ENCODE results near the gene DLEC1. TPM values are rescaled to one million over a fixed set of nuclear protein-coding genes. Genes with fewer than 3 reads are reported as not detected.

The DLEC1 gene
- total and polyA plus RNA-seq, 2 experiments from 2014 or later, result 0.31 to 0.66 TPM

GRCh38 chr3:38038447-38038911, 529 bp upstream of the DLEC1 start:
- Histone ChIP-seq H3K4me3 (peak overlapping the region; percentile 58), H3F3A (replicated peaks; ENCODE audit: low read depth) (no peaks in the 10 kb centered on the region; the same call in 1 of the 2 replicates), H2AFZ (peak overlapping the region; percentile 80), H4K20me1 (replicated peaks; ENCODE audit: insufficient read depth) (no peaks in the 10 kb centered on the region), H3K36me3 (ENCODE audit: insufficient read depth) (no peaks in the 10 kb centered on the region), H3K27me3 (ENCODE audit: insufficient read depth) (peaks cover 32% of the 10 kb centered on the region), H3K9me2 (ENCODE audit: insufficient read depth) (no peaks in the 10 kb centered on the region), H3K79me2 (replicated peaks; ENCODE audit: insufficient read depth) (no peaks in the 10 kb centered on the region), H3K4me1 (ENCODE audit: insufficient read depth) (no peaks in the 10 kb centered on the region; the same call in 1 of the 2 replicates), H3K27ac (ENCODE audit: low read depth) (no peak overlapping the region), H3K4me2 (peak overlapping the region; percentile 83)
- TF ChIP-seq, protein P1, sequence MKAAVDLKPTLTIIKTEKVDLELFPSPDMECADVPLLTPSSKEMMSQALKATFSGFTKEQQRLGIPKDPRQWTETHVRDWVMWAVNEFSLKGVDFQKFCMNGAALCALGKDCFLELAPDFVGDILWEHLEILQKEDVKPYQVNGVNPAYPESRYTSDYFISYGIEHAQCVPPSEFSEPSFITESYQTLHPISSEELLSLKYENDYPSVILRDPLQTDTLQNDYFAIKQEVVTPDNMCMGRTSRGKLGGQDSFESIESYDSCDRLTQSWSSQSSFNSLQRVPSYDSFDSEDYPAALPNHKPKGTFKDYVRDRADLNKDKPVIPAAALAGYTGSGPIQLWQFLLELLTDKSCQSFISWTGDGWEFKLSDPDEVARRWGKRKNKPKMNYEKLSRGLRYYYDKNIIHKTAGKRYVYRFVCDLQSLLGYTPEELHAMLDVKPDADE (IDR thresholded peaks at IDR 0.05), result no peak
- TF ChIP-seq REST (IDR thresholded peaks at IDR 0.05; ENCODE audit: unreplicated experiment) (no peak), EZH2 (IDR thresholded peaks at IDR 0.05; ENCODE audit: low read depth, unreplicated experiment) (no peak), EZH2phosphoT487 (IDR thresholded peaks at IDR 0.05; ENCODE audit: unreplicated experiment) (no peak), ZNF114 (CRISPR knock-in tag; IDR thresholded peaks at IDR 0.05) (no peak), POLR2AphosphoS5 (IDR thresholded peaks at IDR 0.05; ENCODE audit: low read depth) (no peak), ZNF331 (CRISPR knock-in tag; IDR thresholded peaks at IDR 0.05; ENCODE audit: low read depth) (no peak), JUNB (IDR thresholded peaks at IDR 0.05; ENCODE audit: unreplicated experiment) (no peak), NANOG (IDR thresholded peaks at IDR 0.05; ENCODE audit: borderline replicate concordance) (no peak), STAT1 (IDR thresholded peaks at IDR 0.05; ENCODE audit: unreplicated experiment) (no peak), CREB1 (CRISPR knock-in tag; IDR thresholded peaks at IDR 0.05; ENCODE audit: low read depth) (no peak)
- TF ChIP-seq, protein P2, sequence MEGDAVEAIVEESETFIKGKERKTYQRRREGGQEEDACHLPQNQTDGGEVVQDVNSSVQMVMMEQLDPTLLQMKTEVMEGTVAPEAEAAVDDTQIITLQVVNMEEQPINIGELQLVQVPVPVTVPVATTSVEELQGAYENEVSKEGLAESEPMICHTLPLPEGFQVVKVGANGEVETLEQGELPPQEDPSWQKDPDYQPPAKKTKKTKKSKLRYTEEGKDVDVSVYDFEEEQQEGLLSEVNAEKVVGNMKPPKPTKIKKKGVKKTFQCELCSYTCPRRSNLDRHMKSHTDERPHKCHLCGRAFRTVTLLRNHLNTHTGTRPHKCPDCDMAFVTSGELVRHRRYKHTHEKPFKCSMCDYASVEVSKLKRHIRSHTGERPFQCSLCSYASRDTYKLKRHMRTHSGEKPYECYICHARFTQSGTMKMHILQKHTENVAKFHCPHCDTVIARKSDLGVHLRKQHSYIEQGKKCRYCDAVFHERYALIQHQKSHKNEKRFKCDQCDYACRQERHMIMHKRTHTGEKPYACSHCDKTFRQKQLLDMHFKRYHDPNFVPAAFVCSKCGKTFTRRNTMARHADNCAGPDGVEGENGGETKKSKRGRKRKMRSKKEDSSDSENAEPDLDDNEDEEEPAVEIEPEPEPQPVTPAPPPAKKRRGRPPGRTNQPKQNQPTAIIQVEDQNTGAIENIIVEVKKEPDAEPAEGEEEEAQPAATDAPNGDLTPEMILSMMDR (conservative IDR thresholded peaks at IDR 0.05; ENCODE audit: low read depth in 2 of 2), result no peak
- TF ChIP-seq, protein P3, sequence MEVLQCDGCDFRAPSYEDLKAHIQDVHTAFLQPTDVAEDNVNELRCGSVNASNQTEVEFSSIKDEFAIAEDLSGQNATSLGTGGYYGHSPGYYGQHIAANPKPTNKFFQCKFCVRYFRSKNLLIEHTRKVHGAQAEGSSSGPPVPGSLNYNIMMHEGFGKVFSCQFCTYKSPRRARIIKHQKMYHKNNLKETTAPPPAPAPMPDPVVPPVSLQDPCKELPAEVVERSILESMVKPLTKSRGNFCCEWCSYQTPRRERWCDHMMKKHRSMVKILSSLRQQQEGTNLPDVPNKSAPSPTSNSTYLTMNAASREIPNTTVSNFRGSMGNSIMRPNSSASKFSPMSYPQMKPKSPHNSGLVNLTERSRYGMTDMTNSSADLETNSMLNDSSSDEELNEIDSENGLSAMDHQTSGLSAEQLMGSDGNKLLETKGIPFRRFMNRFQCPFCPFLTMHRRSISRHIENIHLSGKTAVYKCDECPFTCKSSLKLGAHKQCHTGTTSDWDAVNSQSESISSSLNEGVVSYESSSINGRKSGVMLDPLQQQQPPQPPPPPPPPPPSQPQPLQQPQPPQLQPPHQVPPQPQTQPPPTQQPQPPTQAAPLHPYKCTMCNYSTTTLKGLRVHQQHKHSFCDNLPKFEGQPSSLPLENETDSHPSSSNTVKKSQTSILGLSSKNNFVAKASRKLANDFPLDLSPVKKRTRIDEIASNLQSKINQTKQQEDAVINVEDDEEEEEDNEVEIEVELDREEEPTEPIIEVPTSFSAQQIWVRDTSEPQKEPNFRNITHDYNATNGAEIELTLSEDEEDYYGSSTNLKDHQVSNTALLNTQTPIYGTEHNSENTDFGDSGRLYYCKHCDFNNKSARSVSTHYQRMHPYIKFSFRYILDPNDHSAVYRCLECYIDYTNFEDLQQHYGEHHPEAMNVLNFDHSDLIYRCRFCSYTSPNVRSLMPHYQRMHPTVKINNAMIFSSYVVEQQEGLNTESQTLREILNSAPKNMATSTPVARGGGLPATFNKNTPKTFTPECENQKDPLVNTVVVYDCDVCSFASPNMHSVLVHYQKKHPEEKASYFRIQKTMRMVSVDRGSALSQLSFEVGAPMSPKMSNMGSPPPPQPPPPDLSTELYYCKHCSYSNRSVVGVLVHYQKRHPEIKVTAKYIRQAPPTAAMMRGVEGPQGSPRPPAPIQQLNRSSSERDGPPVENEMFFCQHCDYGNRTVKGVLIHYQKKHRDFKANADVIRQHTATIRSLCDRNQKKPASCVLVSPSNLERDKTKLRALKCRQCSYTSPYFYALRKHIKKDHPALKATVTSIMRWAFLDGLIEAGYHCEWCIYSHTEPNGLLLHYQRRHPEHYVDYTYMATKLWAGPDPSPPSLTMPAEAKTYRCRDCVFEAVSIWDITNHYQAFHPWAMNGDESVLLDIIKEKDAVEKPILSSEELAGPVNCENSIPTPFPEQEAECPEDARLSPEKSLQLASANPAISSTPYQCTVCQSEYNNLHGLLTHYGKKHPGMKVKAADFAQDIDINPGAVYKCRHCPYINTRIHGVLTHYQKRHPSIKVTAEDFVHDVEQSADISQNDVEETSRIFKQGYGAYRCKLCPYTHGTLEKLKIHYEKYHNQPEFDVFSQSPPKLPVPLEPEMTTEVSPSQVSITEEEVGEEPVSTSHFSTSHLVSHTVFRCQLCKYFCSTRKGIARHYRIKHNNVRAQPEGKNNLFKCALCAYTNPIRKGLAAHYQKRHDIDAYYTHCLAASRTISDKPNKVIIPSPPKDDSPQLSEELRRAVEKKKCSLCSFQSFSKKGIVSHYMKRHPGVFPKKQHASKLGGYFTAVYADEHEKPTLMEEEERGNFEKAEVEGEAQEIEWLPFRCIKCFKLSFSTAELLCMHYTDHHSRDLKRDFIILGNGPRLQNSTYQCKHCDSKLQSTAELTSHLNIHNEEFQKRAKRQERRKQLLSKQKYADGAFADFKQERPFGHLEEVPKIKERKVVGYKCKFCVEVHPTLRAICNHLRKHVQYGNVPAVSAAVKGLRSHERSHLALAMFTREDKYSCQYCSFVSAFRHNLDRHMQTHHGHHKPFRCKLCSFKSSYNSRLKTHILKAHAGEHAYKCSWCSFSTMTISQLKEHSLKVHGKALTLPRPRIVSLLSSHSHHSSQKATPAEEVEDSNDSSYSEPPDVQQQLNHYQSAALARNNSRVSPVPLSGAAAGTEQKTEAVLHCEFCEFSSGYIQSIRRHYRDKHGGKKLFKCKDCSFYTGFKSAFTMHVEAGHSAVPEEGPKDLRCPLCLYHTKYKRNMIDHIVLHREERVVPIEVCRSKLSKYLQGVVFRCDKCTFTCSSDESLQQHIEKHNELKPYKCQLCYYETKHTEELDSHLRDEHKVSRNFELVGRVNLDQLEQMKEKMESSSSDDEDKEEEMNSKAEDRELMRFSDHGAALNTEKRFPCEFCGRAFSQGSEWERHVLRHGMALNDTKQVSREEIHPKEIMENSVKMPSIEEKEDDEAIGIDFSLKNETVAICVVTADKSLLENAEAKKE (CRISPR knock-in tag; IDR thresholded peaks at IDR 0.05), result no peak
- Mint-ChIP-seq H3K36me3 (ENCODE audit: low read depth) (no peaks in the 10 kb centered on the region), H3K4me1 (peaks cover 22% of the 10 kb centered on the region), H3K9me3 (no peaks in the 10 kb centered on the region; the same call in 1 of the 3 replicates), H3K27ac (no peak overlapping the region), H3K27me3 (ENCODE audit: insufficient read depth, low read depth, poor library complexity) (peaks cover 22% of the 10 kb centered on the region), H3K4me3 (peak overlapping the region; percentile 73)
- no peak for DNase-seq (ENCODE audit: low spot score)
- ATAC-seq, result no peak

Measured in GM23338 (cell line).